Measurements from ENCODE around the gene SAXO2.
"Not testable (repeated sequence)": the region's sequence is repeated elsewhere in the genome, so short reads cannot be mapped to it uniquely, and the experiment has no call there.

The SAXO2 gene

DNA sequence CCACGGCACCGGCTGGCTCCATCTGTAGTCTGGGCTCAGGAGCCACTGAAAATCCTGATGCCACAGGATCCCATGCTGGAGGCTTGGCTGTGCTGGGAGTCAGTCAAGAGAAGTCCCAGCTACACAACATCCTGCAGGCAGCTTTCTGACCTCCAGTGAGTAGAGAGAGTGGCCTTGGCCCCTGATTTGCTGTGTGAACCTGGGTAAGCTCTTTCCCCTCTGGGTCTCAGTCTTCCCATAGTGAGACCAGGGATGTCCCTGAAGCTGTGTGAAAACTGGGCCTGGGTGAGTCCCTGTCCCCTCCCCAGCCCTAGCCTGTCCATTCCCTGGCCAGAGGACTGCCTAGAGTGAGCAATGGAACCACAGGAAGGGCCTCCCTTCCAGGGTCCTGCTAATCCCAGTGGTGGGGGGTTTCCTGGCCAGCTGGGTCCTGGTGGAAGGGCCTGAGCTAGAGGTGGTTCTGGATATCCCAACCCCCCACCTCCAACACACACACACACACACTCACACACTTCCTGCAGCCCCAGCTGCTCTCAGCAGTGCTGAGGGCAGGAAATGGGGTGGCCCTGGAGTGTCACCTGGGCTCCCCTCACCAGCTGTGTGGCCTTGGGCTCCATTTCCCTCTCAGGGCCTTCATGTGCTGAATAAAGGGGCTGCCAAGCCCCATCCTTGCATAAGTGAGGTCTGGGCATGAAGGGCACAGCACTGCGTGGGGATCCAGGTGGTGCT lies 69.1 kb downstream of the SAXO2 start:
- H3K4me3 ChIP-seq (ENCODE audit: insufficient read depth, low read length, poor library complexity, severe bottlenecking); H3K36me3 ChIP-seq (ENCODE audit: low read length); H3K9me2 ChIP-seq (replicated peaks; ENCODE audit: insufficient read depth, low read length); H3K9me3 ChIP-seq (ENCODE audit: insufficient read depth, low read length); H2AFZ ChIP-seq (ENCODE audit: low read depth, low read length, severe bottlenecking); H3F3A ChIP-seq (ENCODE audit: insufficient read depth); H3K27me3 ChIP-seq (ENCODE audit: low read length); H3K27ac ChIP-seq (ENCODE audit: low read depth, low read length); H3K79me2 ChIP-seq (ENCODE audit: insufficient read depth, low read length); H4K20me1 ChIP-seq (ENCODE audit: low read depth, low read length); H3K4me2 ChIP-seq (ENCODE audit: low read depth, low read length, poor library complexity, severe bottlenecking); H3K9ac ChIP-seq (ENCODE audit: low read length): not testable (repeated sequence)

GRCh38 chr15:82332711-82333602 lies 70.3 kb downstream of the SAXO2 start:
- not testable (repeated sequence) for H3K27me3 ChIP-seq (ENCODE audit: low read length); H3K27ac ChIP-seq (ENCODE audit: low read depth, low read length); H3K9me2 ChIP-seq (replicated peaks; ENCODE audit: insufficient read depth, low read length); H4K20me1 ChIP-seq (ENCODE audit: low read depth, low read length); H3K9me3 ChIP-seq (ENCODE audit: insufficient read depth, low read length); H3K4me3 ChIP-seq (ENCODE audit: insufficient read depth, low read length, poor library complexity, severe bottlenecking); H3K9ac ChIP-seq (ENCODE audit: low read length); H2AFZ ChIP-seq (ENCODE audit: low read depth, low read length, severe bottlenecking); H3K4me2 ChIP-seq (ENCODE audit: low read depth, low read length, poor library complexity, severe bottlenecking); H3F3A ChIP-seq (ENCODE audit: insufficient read depth); H3K36me3 ChIP-seq (ENCODE audit: low read length); H3K79me2 ChIP-seq (ENCODE audit: insufficient read depth, low read length)

DNA sequence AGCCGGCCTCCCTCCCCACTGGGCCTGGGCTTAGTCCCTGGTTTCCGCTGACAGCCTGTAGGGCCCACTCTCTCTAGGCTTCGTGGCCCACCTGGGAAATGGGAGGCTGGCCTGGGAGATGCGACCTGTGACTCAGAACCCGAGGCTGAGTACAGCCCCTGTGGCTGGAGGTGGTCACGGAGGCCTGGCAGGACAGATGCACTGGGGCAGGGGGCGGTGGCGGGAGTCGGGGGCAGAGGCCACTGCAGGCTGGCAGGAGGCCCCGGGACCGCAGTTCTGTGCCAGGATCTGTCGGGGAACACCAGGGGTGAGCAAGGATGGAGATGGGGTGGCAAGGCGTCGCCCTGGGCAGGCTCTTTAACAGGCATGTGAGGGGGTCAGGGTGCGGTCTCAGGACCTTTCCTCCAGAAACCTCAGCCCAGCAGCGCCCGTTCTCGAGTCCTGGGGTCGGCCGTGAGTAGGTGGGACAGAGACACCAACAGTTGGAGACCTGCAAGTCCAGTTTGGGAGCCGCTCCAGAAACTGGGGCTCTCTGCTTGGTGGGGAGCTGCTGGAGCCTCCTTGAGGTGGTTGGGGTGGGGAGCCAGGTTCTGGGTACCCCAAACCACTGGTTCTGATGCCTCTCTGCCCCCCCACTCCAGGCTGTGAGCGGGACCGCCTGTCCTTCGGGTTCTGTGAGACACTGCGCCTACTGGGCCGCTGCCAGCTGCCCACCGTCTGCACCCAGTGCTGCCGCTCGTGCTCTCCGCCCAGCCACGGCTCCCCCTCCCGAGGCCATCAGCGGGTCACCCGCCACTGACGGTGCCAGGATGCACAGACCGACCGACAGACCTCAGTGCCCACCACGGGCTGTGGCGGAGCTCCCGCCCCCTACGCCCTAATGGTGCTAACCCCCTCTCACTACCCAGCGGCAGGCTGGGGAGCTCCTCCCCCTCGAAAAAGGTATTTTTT lies 71.3 kb downstream of the SAXO2 start:
- not testable (repeated sequence) for H3K9me3 ChIP-seq (ENCODE audit: insufficient read depth, low read length); H3K79me2 ChIP-seq (ENCODE audit: insufficient read depth, low read length); H2AFZ ChIP-seq (ENCODE audit: low read depth, low read length, severe bottlenecking); H3K27me3 ChIP-seq (ENCODE audit: low read length); H3F3A ChIP-seq (ENCODE audit: insufficient read depth); H3K4me2 ChIP-seq (ENCODE audit: low read depth, low read length, poor library complexity, severe bottlenecking); H3K4me3 ChIP-seq (ENCODE audit: insufficient read depth, low read length, poor library complexity, severe bottlenecking); H3K36me3 ChIP-seq (ENCODE audit: low read length); H3K9me2 ChIP-seq (replicated peaks; ENCODE audit: insufficient read depth, low read length); H3K9ac ChIP-seq (ENCODE audit: low read length); H4K20me1 ChIP-seq (ENCODE audit: low read depth, low read length); H3K27ac ChIP-seq (ENCODE audit: low read depth, low read length)

Measured in SU-DHL-6 (cell line).